Right lung (tissue), 10 donors: ENCODE measurements around the gene ABCG4. TPM values are rescaled to one million over a fixed set of nuclear protein-coding genes. Genes with fewer than 3 reads are reported as not detected.
"Not testable (repeated sequence)": the region's sequence is repeated elsewhere in the genome, so short reads cannot be mapped to it uniquely, and the experiment has no call there.

Source experiments
- DNase-seq, 2 donors: peaks; one replicate each; pipeline ENCODE4 v3.0.0-alpha.2; 2013
- long read RNA-seq, 8 donors: transcript quantifications; one replicate each; lab custom pipeline, GENCODE V29; 2026
- polyA plus RNA-seq, 5 donors: library from polyadenylated mRNA; unstranded; fragments of 120-200 nt; gene quantifications; one replicate each; pipeline versions ENCODE4 v1.2.1 to v1.2.3, GENCODE V29; 2013; ENCODE audit warnings: inconsistent platforms in 1 of 5, low replicate concordance in 1 of 5; ENCODE audit not compliant: insufficient read length in 5 of 5, insufficient read depth in 1 of 5

The ABCG4 gene
- polyA plus RNA-seq, result 1 to 10 TPM; 1.0 to 1.4 (median 1.2) TPM
- long read RNA-seq, donor 1, result 0 reads
- long read RNA-seq, donor 2, result 0 reads
- long read RNA-seq, donor 3, result 0 reads
- long read RNA-seq, donor 4, result 0 reads
- long read RNA-seq, donor 5, result 0 reads
- long read RNA-seq, donor 6, result 0 reads
- long read RNA-seq, donor 7, result 0 reads
- long read RNA-seq, donor 8, result 0 reads

- DNase-seq, result peak in 1 of 2 donors; percentile 14
These were observed at the start of gene ABCG4 for GRCh38 chr11:119149018-119149785. Gene ABCG4, plus strand, starts transcription at chr11:119149052. Its CDS starts 914 bp downstream, at chr11:119149966.

GRCh38 chr11:119099711-119100110 is 49.1 kb upstream of the ABCG4 start:
- DNase-seq, result no peak

- no peak for DNase-seq
These were observed 48.4 kb upstream of the ABCG4 start for GRCh38 chr11:119100246-119100970.

- DNase-seq, result no peak
These were observed 47.7 kb upstream of the ABCG4 start for GRCh38 chr11:119100994-119101758.

GRCh38 chr11:119101759-119102423 is 47.0 kb upstream of the ABCG4 start, which contains the start of gene DPAGT1:
Gene DPAGT1, minus strand, starts transcription at chr11:119101853. Its CDS starts 198 bp downstream, at chr11:119101655.
- DNase-seq, result peak; percentile 92 to 94

- not testable (repeated sequence) for DNase-seq
These were observed 45.6 kb upstream of the ABCG4 start for GRCh38 chr11:119103161-119103664.

- no peak for DNase-seq
These were observed 45.1 kb upstream of the ABCG4 start for GRCh38 chr11:119103793-119104192.

- DNase-seq, result peak; percentile 84 to 85
These were observed 42.0 kb upstream of the ABCG4 start, which contains the start of gene C2CD2L for GRCh38 chr11:119106564-119107537. Gene C2CD2L, plus strand, starts transcription at chr11:119107344. Its CDS starts 398 bp downstream, at chr11:119107742.

- no peak for DNase-seq
These were observed 41.2 kb upstream of the ABCG4 start for GRCh38 chr11:119107538-119108145.

- DNase-seq, result no peak
These were observed 40.6 kb upstream of the ABCG4 start for GRCh38 chr11:119108146-119108856.

- DNase-seq, result no peak
These were observed 40.0 kb upstream of the ABCG4 start for GRCh38 chr11:119108857-119109221.

GRCh38 chr11:119109843-119110242 is 39.0 kb upstream of the ABCG4 start:
- no peak for DNase-seq

GRCh38 chr11:119110439-119110838 is 38.4 kb upstream of the ABCG4 start:
- DNase-seq, result no peak

GRCh38 chr11:119111361-119111925 is 37.4 kb upstream of the ABCG4 start:
- no peak for DNase-seq

- DNase-seq, result no peak
These were observed 36.4 kb upstream of the ABCG4 start for GRCh38 chr11:119112314-119113020.

GRCh38 chr11:119113716-119114115 is 35.1 kb upstream of the ABCG4 start:
- DNase-seq, result no peak

- DNase-seq, result no peak
These were observed 34.5 kb upstream of the ABCG4 start for GRCh38 chr11:119114351-119114750.
